ENCODE data around the gene DHRS13.

DHRS13 gene

GRCh38 chr17:28902819-28903545 lies at the start of gene DHRS13:
DHRS13 (minus strand) TSS chr17:28903079; CDS start chr17:28902944, 135 bp downstream.
- peak within 1 kb of the TSS; percentile 82 for H3K4me3 Mint-ChIP-seq
- peaks cover 45% of the 10 kb centered on the region for H3K4me1 Mint-ChIP-seq

GRCh38 chr17:28951991-28952975 lies 49.4 kb upstream of the DHRS13 start:
- peak; percentile 86 for ATAC-seq
- Mint-ChIP-seq H3K36me3 (peaks cover 32% of the 10 kb centered on the region), H3K9me3 (no peaks in the 10 kb centered on the region), H3K4me1 (peaks cover 10% of the 10 kb centered on the region), H3K4me3 (no peak overlapping the region), H3K27ac (no peak overlapping the region)
- DNase-seq (ENCODE audit: low spot score in 2 of 2), result peak; percentile 78 to 94

More at GRCh38 chr17:28902819-28903545, at the start of gene DHRS13:
- peak; percentile 94 for ATAC-seq
- DNase-seq (ENCODE audit: low spot score in 2 of 2), result peak; percentile 94 to 96
- Mint-ChIP-seq H3K27ac (peak within 1 kb of the TSS; percentile 85), H3K36me3 (peaks cover 70% of the 10 kb centered on the region), H3K9me3 (no peaks in the 10 kb centered on the region)

- ATAC-seq (peak; percentile 81), DNase-seq (ENCODE audit: low spot score in 2 of 2) (peak; percentile 97 to 99)
- Mint-ChIP-seq H3K27ac (peak within 1 kb of the TSS; percentile 97), H3K9me3 (no peaks in the 10 kb centered on the region), H3K4me1 (peaks cover 12% of the 10 kb centered on the region), H3K36me3 (peaks cover 38% of the 10 kb centered on the region), H3K4me3 (no peak within 1 kb of the TSS)
These were observed 48.6 kb upstream of the DHRS13 start, which contains the start of gene PHF12 for GRCh38 chr17:28951428-28951990. PHF12 (minus strand) TSS chr17:28951518; CDS start chr17:28950960, 558 bp downstream.

GRCh38 chr17:28950752-28951427 lies 48.0 kb upstream of the DHRS13 start:
- Mint-ChIP-seq H3K27ac (peak overlapping the region; percentile 97), H3K9me3 (no peaks in the 10 kb centered on the region), H3K36me3 (peaks cover 45% of the 10 kb centered on the region), H3K4me3 (no peak overlapping the region), H3K4me1 (peaks cover 18% of the 10 kb centered on the region)
- DNase-seq (ENCODE audit: low spot score in 2 of 2), result no peak
- ATAC-seq, result peak; percentile 1

GRCh38 chr17:28950017-28950751 lies 47.3 kb upstream of the DHRS13 start:
- ATAC-seq (no peak), DNase-seq (ENCODE audit: low spot score in 2 of 2) (peak; percentile 22 to 80)
- no peak overlapping the region for H3K4me3 Mint-ChIP-seq
- H3K27ac Mint-ChIP-seq, result peak overlapping the region; percentile 97
- H3K36me3 Mint-ChIP-seq, result peaks cover 52% of the 10 kb centered on the region
- no peaks in the 10 kb centered on the region for H3K9me3 Mint-ChIP-seq
- peaks cover 25% of the 10 kb centered on the region for H3K4me1 Mint-ChIP-seq

GRCh38 chr17:28949185-28950016 lies 46.5 kb upstream of the DHRS13 start:
- DNase-seq (ENCODE audit: low spot score in 2 of 2) (peak; percentile 44 to 87), ATAC-seq (no peak)
- Mint-ChIP-seq H3K27ac (peak overlapping the region; percentile 97), H3K36me3 (peaks cover 59% of the 10 kb centered on the region), H3K9me3 (no peaks in the 10 kb centered on the region), H3K4me1 (peaks cover 31% of the 10 kb centered on the region), H3K4me3 (no peak overlapping the region)

- Mint-ChIP-seq H3K4me3 (no peak overlapping the region), H3K27ac (peak overlapping the region; percentile 97), H3K36me3 (peaks cover 65% of the 10 kb centered on the region), H3K9me3 (no peaks in the 10 kb centered on the region), H3K4me1 (peaks cover 37% of the 10 kb centered on the region)
- no peak for DNase-seq (ENCODE audit: low spot score in 2 of 2)
- no peak for ATAC-seq
These were observed 46.0 kb upstream of the DHRS13 start for GRCh38 chr17:28948873-28949184.

GRCh38 chr17:28948342-28948741 lies 45.5 kb upstream of the DHRS13 start:
- peaks cover 70% of the 10 kb centered on the region for H3K36me3 Mint-ChIP-seq
- H3K9me3 Mint-ChIP-seq, result no peaks in the 10 kb centered on the region
- no peak for DNase-seq (ENCODE audit: low spot score in 2 of 2)
- no peak overlapping the region for H3K4me3 Mint-ChIP-seq
- H3K4me1 Mint-ChIP-seq, result peaks cover 42% of the 10 kb centered on the region
- no peak for ATAC-seq
- peak overlapping the region; percentile 97 for H3K27ac Mint-ChIP-seq

GRCh38 chr17:28947639-28948038 lies 44.8 kb upstream of the DHRS13 start:
- peaks cover 46% of the 10 kb centered on the region for H3K4me1 Mint-ChIP-seq
- peaks cover 77% of the 10 kb centered on the region for H3K36me3 Mint-ChIP-seq
- ATAC-seq (no peak), DNase-seq (ENCODE audit: low spot score in 2 of 2) (no peak)
- H3K27ac Mint-ChIP-seq, result peak overlapping the region; percentile 97
- no peak overlapping the region for H3K4me3 Mint-ChIP-seq
- no peaks in the 10 kb centered on the region for H3K9me3 Mint-ChIP-seq

GRCh38 chr17:28946239-28946638 lies 43.4 kb upstream of the DHRS13 start:
- Mint-ChIP-seq H3K27ac (peak overlapping the region; percentile 90), H3K36me3 (peaks cover 91% of the 10 kb centered on the region), H3K4me3 (no peak overlapping the region), H3K9me3 (no peaks in the 10 kb centered on the region), H3K4me1 (peaks cover 56% of the 10 kb centered on the region)
- no peak for DNase-seq (ENCODE audit: low spot score in 2 of 2)
- ATAC-seq, result peak; percentile 46

- Mint-ChIP-seq H3K9me3 (no peaks in the 10 kb centered on the region), H3K4me3 (no peak overlapping the region), H3K27ac (peak overlapping the region; percentile 90), H3K4me1 (peaks cover 64% of the 10 kb centered on the region), H3K36me3 (peaks cover 94% of the 10 kb centered on the region)
- no peak for DNase-seq (ENCODE audit: low spot score in 2 of 2)
- ATAC-seq, result no peak
These were observed 42.2 kb upstream of the DHRS13 start for GRCh38 chr17:28944862-28945741.

- Mint-ChIP-seq H3K27ac (no peak overlapping the region), H3K36me3 (peaks cover 93% of the 10 kb centered on the region), H3K4me3 (no peak overlapping the region), H3K4me1 (peaks cover 69% of the 10 kb centered on the region), H3K9me3 (no peaks in the 10 kb centered on the region)
- DNase-seq (ENCODE audit: low spot score in 2 of 2) (no peak), ATAC-seq (no peak)
These were observed 41.5 kb upstream of the DHRS13 start for GRCh38 chr17:28944343-28944742.

- ATAC-seq (no peak), DNase-seq (ENCODE audit: low spot score in 2 of 2) (no peak)
- peak overlapping the region; percentile 48 for H3K27ac Mint-ChIP-seq
- peaks cover 76% of the 10 kb centered on the region for H3K4me1 Mint-ChIP-seq
- H3K36me3 Mint-ChIP-seq, result peaks cover 82% of the 10 kb centered on the region
- H3K4me3 Mint-ChIP-seq, result no peak overlapping the region
- no peaks in the 10 kb centered on the region for H3K9me3 Mint-ChIP-seq
These were observed 40.0 kb upstream of the DHRS13 start for GRCh38 chr17:28942925-28943324.

All from stimulated activated effector memory CD8-positive, alpha-beta T cell treated with anti-CD3 and anti-CD28 coated beads, Interleukin-12 subunit alpha, Interleukin-12 subunit beta, amount 100 ng/mL, for 72 hours (primary cell).